HG03108 (cell line): ENCODE data around the gene AOAH.

Experiments used
- ATAC-seq: cut with Tn5 transposase; IDR thresholded peaks from one replicate; pipeline ENCODE4 v1.9.1; 2021; ENCODE audit warnings: moderate library complexity; ENCODE audit not compliant: unreplicated experiment

Gene AOAH

DNA sequence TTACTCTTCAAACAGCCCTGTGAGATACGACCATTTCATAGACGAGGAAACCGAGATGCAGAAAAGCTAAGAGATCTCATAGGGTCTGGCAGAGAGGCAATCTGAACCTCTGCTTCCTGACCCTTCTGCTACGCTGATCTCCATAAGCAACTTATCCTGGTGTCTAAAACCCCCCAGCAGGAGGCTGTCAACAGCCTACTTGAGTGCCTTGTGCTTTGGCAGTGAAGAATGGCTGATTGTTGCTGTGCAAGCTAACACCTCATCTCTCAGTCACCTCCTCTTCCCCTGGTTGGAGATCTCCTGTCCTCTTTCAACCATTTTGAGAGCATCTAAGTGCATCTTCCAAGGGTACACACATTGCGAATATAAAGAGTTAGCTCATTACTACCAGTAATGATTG lies 86.2 kb downstream of the AOAH start:
- ATAC-seq: no peak

DNA sequence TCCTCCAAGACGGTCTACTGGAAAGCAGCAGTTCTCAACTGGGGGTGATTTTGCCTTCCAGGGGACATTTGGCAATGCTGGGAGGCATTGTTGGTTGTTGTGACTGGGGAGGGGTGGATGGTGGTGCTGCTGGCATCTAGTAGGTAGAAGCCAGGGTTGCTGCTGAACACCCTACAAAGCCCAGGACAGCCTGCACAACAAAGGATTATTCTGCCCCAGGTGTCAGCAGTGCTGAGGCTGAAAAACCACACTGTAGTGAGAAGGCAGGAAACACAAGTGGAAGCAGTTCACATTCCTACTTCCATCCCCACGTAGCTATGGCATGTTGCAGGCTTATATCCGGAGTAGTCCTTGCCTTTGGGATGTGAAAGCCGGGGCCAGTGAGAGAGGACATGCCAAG lies 86.9 kb downstream of the AOAH start:
- no peak for ATAC-seq

DNA sequence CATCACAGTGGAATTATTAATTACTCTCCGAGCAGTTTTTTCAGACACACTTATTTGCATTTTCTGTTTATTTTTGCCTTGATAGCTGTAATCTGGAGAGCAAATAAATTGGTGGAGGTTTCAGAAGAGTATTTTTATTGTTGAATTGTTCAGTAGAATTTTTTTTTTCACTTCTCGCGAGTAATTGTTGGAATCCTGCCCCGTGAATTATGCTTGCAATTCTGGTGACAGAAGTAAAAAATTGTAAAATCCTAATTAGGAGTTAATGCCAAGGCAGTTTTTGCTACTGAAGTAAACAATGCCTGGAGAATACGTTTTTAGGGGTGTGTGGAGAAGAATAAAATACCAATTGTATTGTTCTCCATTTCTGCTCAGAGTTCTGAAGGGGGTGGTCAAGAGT lies 88.2 kb downstream of the AOAH start:
- no peak for ATAC-seq

DNA sequence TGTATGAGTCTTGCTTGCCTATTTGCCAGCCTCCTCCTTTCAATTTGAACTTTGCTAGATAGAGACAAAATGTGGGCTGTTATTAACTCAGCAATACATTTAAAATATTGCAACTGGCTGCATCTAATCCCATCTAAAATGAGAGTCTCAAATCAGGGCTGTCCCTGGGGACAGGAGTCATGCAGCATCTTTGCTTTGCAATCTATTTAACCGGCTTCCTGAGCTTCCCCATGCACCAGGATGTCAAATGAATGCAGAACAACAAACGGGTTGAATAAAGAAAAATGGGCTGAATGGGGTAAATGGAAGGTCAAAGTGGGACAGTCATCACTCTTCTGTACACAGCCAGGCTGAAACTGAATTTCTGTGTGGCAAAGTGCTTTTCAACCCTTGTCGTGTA lies 89.2 kb downstream of the AOAH start:
- no peak for ATAC-seq

DNA sequence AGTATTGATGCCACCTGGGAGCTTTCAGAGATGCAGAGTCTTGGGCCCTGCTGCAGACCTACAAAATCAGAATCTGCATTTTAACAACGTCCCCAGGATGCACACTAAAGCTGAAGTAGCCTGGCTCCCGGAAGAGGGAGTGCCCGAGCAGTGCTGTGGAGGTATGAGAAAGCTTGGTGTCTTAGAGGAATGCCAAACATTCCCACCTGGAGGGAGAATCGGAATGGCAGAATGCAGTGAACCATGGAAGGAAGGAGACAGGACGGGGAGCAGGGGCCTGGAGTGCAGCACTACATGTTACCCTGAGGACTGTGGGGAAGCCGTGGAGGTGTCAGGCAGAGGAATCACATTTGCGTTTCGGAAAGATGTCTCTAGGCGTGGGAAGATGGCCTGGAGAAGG lies 90.9 kb downstream of the AOAH start:
- ATAC-seq: no peak

DNA sequence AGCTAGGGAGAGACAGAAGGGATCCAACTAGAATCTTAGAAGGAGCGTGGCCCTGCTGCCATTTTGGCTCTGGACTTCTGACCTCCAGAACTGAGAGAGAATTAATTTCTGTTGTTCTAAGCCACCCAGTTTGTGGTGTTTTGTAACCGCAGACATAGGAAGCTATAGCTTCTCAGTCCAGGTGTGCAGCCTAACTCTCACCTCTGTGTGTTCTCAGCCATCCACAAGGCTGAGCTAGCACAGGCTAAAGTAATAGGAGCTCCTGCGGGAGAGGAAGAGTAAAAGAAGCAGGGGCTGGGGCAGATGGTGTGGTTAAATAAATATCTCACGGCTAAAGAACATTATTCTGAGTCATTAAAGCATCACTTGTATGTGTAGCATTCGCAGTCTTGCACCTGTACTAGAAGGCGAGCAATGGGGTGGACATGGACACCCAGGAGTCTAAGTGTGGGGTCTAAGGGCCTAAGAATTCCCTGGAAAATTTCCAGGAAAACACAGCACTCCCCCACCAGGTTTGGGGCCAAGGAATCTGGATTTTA lies 94.1 kb downstream of the AOAH start:
- ATAC-seq: no peak

DNA sequence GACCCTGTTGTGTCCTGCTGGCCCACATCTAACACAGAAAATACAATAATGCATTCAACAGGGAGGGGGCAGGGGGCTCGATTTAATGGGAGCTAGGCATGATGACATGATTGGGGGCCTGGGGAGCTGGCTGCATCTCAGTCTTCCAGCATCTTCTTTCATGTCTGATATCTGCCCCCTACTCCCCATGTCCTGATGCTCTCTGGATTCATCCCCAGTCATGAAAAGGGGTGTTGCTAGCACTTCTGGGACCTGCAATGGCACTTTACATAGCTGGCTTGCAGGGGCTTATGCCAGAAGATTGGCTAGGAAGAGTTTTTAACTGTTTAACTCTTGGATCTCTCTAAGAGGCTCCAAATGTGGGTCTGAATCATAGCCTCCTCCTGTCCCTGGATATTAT lies 94.9 kb downstream of the AOAH start:
- ATAC-seq: no peak

DNA sequence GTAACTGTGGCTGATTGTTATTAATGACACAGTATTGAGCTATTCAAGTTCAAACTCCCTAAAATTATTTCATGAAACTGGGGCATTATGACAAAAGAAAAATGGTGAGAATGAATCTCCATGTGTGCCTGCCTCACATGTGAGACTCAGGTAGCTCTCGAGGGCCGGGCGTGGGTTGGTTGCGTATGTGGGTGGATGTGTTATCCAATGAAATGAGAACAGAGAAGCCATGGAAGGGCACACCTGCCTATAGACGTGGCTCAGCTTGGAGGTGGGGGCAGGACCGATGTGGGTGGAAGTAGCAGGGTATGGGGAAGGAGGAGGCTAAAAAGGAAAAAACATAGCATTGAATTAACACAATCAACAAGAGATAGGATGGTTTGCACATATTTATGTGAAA lies 96.5 kb downstream of the AOAH start:
- no peak for ATAC-seq

DNA sequence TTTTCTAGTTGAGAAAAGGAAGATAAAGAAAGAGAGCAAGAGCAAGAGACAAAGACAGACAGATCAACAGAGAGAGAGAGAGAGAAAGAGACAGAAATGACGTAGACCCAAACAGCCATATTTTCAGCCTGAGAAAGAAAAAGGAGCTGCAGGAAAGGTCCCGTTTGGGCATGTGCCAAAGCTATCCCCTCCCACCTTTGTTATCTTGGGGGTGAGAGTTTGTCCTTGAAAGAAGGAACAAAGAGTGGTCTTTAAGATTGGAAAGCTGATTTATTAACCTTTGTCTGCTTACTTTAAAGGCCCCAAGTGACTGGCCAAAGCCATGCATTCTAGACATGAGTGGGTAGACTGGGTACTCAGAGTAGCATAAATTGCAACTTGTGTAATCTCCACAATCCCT lies 98.2 kb downstream of the AOAH start:
- ATAC-seq: no peak

DNA sequence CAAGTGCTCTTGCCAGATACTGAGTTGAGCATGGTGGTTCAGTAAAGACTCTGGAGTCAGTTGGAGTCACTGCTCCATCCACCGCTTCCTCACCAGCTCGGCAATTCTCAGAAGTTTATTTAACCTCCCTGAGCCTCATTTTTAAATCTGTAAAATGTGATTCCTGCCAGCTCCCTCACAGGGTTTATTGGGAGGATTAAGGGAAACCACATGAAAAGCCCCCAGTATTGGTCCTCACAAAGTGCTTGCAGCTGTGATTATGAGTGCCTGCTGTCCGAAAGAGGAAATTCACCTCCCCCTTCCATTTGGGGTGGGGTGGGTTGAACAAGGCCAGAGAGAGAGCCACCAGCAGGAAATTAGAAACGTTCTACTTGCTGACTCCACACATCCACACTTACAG lies 99.0 kb downstream of the AOAH start:
- ATAC-seq: no peak

DNA sequence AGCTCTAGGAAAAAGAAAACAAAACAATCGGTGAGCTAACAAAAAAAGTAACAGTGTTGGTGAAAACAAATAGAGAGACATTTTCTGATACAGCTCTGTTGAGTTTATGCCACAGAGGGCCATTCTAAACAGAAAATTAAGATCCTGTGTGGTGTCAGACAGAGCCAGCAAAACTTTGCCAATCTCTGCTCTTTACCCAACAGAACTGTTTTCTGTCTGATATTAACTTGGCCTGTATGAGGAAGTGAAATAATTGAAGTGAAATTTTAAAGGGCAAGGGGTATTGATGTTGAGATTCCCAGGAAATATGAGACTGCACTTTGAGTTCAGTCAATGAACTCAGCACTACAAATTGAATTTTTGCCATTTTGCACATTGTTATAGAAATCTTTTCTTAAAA lies 101.0 kb downstream of the AOAH start:
- ATAC-seq: no peak

DNA sequence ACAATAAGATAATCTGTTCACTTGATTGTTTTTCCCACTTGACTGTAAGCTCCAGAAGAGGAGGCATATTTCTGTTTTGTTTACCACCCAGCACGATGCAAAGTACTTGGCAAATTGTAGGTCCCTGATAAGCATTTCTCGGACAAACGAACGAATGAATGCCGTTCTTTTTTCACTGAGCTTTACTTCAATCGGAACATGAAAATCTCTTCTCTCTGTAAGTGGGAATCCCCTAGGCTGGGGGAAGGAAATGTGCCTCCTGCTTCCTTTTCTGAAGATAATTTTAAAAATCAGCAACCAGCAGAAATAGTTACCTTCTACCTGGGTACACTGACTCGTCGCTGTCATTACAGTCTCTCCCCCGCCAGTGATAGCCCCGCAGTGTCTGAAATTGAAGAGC lies 102.9 kb downstream of the AOAH start:
- no peak for ATAC-seq

DNA sequence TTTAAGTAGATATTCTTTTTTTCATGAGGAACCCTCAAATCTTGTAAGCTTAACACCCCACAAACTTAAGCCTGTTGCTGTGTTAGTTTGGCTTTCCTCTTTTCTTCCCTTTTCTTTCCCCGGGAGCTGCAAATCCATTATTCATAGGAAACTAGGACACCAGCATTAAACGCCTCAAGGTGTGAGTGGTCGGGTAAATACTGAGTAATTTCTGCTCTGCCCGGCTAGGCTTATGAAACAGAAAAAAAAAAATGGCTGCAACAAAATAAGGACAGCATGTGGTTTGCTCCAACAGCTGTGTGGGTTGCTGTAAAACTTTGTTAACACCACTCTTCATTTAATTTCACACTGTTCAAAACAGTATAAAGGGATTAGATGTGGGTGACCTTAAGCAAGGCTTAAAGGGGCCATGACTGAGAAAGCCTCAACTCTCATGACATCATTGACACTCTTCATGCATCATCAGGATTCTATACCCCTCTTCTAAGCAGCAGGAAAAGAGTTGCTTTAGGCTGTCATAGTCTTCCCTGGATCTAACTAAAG lies 104.1 kb downstream of the AOAH start:
- ATAC-seq: no peak

DNA sequence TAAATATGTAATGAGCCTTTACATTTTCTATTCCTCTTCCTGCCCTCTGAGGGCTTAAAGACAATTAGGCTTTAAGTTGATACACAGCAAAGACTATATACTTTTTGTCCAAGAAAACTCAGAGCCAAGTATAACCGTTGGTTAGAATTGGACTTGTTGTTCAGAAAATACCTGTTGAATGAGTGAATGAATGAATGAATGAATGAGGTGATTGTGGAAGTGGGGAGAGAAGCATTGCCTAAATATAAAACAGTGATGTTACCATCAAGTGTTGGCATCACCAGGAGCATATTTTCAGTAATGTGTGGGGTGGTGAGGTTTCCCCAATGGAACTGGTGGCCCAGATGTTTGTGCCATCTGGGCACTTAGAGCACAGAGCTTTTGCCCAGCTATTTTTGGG lies 106.9 kb downstream of the AOAH start:
- ATAC-seq: no peak

DNA sequence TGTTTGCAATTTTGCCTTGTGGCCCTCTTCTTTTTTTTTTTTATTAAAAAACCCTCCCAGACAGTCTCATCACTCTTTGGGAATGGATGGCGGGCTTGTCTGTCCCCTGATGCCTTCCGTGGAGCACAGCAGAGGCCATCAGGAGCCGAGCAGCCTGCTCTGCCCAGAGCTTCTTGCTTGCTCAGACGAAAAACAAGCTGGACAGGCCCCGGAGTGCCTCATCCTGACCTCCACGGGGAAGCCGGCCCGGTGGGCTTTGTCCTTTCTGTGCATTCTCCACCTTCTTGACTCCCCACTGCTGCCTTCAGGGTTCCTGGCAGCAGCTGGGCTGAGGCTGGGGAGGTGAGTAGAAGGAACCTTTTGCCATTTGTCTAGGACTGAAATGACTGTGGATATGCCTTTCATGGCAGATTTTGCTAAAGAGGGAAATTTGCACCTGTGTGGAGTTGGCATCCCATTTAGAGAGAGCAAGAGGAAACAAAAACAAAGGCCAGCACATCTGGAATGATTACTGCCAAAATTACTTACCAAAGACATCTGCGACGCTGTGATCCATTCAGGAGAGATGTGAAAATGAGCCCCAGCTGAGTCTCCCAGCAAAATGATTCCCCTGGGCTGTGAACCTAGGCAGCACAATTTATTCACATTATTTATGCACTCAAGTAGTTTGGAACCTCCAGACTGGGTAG lies 108.3 kb downstream of the AOAH start:
- no peak for ATAC-seq

DNA sequence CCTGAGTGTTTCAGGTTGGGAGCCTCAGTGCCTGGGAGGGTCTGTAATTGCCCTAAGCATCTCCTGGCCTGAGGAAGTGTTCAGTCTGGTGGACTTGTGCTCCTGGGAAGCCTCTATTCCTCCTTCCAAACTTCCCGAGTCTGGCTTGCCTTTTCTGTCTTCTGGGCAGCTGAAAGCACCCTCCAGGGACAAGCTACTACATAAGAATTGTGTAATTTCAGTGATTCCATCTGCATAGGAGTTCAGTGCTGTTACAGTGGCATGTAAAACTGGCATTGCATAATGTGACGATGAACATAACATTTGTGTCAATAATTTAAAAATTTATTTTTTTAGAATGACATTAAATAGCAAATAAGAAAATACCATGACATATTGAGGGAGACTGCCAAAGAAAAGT lies 109.3 kb downstream of the AOAH start:
- ATAC-seq: no peak

DNA sequence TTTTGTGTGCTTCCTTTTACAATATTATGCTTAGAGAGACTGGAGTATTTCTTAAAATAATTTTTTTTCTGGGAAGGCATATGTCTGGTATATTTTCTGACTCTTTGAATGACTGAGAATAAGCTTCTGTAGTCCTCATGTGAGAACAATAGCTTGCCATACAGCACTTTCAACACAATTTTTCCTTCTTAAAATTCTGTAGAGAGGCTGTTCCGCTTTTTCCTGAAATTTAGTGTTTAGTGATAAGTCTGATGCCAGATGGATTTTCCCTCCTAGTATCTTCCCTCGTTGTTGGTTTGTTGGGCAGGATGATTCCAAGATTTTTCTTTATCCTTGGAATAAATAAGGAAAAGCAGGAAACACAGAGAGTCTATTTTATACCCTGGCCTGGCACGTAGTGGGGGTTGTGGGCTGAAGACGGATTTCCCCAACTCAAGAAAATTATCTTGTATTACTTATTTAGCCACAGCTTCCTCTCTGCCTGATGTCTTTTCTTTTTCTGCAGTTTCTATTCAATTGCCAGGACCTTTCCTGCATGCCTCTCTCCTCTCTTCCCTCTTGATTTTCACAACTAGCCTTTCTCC lies 111.2 kb downstream of the AOAH start:
- ATAC-seq: no peak

DNA sequence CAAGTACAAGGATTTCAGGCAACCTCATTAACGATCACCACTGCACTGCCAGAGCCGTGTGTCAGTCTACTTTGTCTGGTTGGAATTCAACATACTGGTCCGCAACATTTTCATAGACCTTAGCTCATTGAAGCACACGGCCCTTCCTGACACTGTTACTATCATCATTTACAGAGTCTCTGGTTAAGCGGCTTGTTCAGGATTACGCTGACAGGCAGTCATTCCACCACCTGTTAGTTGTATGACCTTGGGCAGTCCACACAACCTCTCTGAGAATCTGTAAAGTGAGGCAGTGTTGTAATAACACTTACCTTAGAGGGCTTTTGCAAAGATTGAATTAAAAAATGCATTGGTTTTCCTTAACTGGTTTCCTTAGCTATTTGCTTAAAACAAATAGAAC lies 112.6 kb downstream of the AOAH start:
- ATAC-seq: no peak

DNA sequence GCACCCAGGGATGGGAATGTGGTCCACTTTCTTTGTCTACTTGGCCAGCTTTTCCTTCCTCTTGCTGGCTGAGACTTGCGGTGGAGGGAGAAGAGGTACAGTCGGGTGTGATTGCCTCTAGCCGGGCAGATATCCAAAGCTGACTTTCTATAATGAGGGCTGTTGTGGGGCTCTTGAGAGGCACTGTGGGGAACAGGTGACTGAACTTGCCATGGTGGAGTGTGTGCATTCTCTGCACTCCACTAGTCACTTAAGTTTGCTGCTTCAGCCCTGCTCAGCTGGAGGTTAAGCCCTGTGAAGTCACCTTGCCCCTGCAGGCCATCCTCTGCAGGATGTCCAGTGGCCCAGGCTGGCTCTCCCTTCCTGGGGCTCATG lies 116.6 kb downstream of the AOAH start:
- ATAC-seq: no peak

DNA sequence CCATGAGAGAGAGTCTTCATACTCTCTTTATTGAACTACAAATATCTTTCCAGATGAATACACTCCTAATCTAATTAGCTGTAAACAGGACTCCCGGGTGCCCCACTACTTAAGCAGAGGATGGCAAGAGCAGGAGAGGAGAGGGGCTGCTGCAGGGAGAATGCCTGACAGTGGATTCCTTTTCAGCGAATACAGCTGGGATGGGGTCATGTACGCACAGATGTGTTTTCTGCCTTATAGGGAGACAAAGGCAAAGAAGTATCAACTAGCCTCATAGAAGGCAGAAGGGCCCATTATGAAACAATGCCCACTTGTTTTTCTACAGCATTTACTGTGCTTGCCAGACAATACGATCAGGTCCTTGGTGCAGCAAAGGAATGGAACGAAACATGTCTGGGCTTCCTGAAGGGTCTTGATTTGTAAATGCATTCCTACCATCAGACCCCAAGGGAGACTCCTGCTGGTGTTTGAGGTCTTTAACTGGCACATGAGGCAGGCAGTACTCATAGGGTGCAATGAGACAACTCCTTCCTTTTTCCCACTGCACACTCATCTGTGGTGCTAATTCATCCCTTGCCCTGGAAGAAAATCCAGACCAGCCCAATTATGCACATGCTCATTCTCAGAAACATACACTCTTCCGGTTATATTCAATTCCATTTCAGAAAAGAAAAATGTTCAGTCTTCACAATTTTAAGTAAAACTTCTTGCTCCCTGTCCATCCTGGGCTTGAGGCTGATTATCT lies 117.1 kb downstream of the AOAH start:
- ATAC-seq: no peak

DNA sequence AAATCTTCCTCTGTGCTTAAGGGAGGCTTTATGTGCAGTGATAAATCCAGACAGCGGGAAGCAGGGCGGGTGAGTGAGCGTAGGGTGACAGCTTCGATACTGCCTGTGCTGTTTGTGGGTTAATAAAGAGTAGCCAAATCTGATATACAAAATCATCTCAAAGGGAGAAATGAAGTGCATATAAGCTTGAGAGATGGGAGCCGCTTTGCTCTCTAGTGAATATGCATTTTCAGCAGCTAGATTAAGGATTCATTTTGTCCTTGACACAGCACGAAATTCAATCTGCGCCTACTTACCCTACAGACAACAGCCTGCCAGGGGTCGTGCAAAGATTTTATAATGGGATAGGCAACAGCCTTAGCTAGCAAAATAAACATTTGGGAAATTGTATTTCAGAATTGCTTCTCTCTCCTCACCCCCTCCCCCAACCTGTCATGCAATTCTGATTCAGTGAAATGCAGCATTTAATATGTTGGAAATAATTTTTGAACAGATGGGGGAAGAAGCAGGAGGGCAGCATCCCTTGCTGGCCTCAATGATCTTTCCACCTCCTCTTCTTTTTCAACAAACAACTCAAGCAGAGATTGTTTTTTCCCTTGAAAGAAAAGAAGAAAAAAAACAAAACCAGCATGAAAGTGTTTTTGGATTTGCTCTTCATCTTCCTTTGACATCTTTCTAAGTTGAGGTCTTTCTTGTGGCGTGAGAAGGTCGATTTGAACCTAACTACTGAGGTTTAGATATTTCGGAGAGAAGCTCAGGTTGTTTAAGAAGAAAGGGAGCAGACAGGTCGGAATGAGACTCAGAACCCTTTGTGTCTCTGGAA lies 117.9 kb downstream of the AOAH start:
- no peak for ATAC-seq
